ENCODE measurements around the gene RABGAP1L. TPM values are rescaled to one million over a fixed set of nuclear protein-coding genes. Genes with fewer than 3 reads are reported as not detected.

Gene RABGAP1L
- total and polyA plus RNA-seq, 10 of the 15 experiments (the other 5 are each of a cell fraction or from before 2014, with no cell fraction given): 5.8 to 194 (median 113) TPM

DNA sequence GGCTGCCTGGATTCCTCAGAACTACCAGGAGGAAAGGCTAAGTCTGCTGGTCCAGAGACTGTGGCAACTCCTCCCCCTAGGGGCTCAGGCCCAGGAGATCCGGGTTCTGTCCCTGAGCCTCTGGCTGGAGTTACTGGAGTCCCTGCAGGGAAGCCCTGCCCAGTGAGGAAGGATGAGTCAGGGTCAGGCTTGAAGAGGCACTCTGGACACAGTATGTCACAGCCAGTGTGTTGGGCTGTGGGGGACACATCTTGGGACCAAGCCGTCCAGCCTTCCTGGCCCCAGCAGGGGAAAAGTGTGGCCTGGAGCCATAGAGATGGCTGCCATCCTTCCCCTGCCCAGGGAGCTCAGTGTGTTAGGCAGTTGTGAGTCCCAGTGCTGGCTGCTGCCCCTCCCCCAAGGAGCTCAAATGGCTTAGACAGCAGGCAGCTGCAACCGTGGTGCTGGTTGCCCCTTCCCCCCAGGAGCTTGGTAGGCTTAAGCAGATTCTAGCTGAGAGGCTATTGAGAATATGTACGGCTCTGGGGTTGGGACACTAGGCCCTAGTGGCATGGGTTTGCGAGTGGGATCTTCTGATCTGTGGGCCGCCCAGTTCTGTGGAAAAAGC is 28.2 kb upstream of the RABGAP1L start:
- CTCF ChIA-PET: no interaction called here
- SMC1A ChIA-PET (ENCODE audit: uncharacterized antibody, unreplicated experiment): no interaction called here
- no TSS peak for BruUV-seq (replicated peaks)
- FAIRE-seq: no peak
- no peak for ATAC-seq
- POLR2A ChIA-PET: no interaction called here
- Histone ChIP-seq H3K4me3 (no peak overlapping the region), H3K4me2 (ENCODE audit: control insufficient read depth, insufficient read depth) (no peak overlapping the region), H3K9ac (ENCODE audit: control insufficient read depth, insufficient read depth, low read length) (no peak overlapping the region), H3K27ac (ENCODE audit: control insufficient read depth, insufficient read depth) (no peak overlapping the region), H3K9me3 (replicated peaks; ENCODE audit: control insufficient read depth, insufficient read depth, low read length) (no peaks in the 10 kb centered on the region), H3K27me3 (replicated peaks in 1 of 2; ENCODE audit: control insufficient read depth in 2 of 2, insufficient read depth in 2 of 2, low read length in 1 of 2) (no peaks in the 10 kb centered on the region), H2AFZ (ENCODE audit: control insufficient read depth, low read depth, low read length) (no peak overlapping the region), H3K4me1 (ENCODE audit: control insufficient read depth, insufficient read depth, low read length) (peaks cover 3% of the 10 kb centered on the region; the same call in 1 of the 2 replicates), H3K79me2 (ENCODE audit: control insufficient read depth, insufficient read depth, low read length) (no peaks in the 10 kb centered on the region), H4K20me1 (ENCODE audit: control insufficient read depth, insufficient read depth) (no peaks in the 10 kb centered on the region), H3K36me3 (ENCODE audit: control insufficient read depth in 2 of 2, insufficient read depth in 2 of 2, low read length in 1 of 2) (no peaks in the 10 kb centered on the region)
- 97% methylated on average over 6 of the region's 6 CpGs for WGBS (ENCODE audit: insufficient coverage, insufficient replicate concordance, low lambda C conversion rate, missing lambda C conversion rate)
- RAD21 ChIA-PET (ENCODE audit: unreplicated experiment): no interaction called here
- in situ Hi-C loops (cut with MboI): no loop called here
- DNase-seq (ENCODE audit: low read depth, low spot score): no peak
- no peak for TF ChIP-seq NRF1 (conservative IDR thresholded peaks at IDR 0.05; ENCODE audit: low read depth, low read length)
- no peak for TF ChIP-seq CREB1 (IDR thresholded peaks at IDR 0.05; ENCODE audit: low read depth)
- TF ChIP-seq TCF3 (IDR thresholded peaks at IDR 0.05; ENCODE audit: borderline replicate concordance, insufficient read depth, low read depth, low read length): no peak
- no peak for TF ChIP-seq SREBF1 (IDR thresholded peaks at IDR 0.05; ENCODE audit: low read length)
- TF ChIP-seq, protein P1, sequence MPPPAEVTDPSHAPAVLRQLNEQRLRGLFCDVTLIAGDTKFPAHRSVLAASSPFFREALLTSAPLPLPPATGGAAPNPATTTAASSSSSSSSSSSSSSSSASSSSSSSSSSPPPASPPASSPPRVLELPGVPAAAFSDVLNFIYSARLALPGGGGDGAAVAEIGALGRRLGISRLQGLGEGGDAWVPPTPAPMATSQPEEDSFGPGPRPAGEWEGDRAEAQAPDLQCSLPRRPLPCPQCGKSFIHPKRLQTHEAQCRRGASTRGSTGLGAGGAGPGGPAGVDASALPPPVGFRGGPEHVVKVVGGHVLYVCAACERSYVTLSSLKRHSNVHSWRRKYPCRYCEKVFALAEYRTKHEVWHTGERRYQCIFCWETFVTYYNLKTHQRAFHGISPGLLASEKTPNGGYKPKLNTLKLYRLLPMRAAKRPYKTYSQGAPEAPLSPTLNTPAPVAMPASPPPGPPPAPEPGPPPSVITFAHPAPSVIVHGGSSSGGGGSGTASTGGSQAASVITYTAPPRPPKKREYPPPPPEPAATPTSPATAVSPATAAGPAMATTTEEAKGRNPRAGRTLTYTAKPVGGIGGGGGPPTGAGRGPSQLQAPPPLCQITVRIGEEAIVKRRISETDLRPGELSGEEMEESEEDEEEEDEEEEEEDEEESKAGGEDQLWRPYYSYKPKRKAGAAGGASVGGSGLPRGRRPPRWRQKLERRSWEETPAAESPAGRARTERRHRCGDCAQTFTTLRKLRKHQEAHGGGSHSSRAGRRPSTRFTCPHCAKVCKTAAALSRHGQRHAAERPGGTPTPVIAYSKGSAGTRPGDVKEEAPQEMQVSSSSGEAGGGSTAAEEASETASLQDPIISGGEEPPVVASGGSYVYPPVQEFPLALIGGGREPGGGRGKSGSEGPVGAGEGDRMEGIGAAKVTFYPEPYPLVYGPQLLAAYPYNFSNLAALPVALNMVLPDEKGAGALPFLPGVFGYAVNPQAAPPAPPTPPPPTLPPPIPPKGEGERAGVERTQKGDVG (CRISPR knock-in tag; IDR thresholded peaks at IDR 0.05): no peak
- no peak for TF ChIP-seq RELA (IDR thresholded peaks at IDR 0.05; ENCODE audit: borderline replicate concordance, partially characterized antibody)
- no peak for TF ChIP-seq SMC3 (IDR thresholded peaks at IDR 0.05; ENCODE audit: borderline replicate concordance, low read length)
- TF ChIP-seq, protein P2, sequence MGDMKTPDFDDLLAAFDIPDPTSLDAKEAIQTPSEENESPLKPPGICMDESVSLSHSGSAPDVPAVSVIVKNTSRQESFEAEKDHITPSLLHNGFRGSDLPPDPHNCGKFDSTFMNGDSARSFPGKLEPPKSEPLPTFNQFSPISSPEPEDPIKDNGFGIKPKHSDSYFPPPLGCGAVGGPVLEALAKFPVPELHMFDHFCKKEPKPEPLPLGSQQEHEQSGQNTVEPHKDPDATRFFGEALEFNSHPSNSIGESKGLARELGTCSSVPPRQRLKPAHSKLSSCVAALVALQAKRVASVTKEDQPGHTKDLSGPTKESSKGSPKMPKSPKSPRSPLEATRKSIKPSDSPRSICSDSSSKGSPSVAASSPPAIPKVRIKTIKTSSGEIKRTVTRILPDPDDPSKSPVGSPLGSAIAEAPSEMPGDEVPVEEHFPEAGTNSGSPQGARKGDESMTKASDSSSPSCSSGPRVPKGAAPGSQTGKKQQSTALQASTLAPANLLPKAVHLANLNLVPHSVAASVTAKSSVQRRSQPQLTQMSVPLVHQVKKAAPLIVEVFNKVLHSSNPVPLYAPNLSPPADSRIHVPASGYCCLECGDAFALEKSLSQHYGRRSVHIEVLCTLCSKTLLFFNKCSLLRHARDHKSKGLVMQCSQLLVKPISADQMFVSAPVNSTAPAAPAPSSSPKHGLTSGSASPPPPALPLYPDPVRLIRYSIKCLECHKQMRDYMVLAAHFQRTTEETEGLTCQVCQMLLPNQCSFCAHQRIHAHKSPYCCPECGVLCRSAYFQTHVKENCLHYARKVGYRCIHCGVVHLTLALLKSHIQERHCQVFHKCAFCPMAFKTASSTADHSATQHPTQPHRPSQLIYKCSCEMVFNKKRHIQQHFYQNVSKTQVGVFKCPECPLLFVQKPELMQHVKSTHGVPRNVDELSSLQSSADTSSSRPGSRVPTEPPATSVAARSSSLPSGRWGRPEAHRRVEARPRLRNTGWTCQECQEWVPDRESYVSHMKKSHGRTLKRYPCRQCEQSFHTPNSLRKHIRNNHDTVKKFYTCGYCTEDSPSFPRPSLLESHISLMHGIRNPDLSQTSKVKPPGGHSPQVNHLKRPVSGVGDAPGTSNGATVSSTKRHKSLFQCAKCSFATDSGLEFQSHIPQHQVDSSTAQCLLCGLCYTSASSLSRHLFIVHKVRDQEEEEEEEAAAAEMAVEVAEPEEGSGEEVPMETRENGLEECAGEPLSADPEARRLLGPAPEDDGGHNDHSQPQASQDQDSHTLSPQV (IDR thresholded peaks at IDR 0.05): no peak
- no peak for TF ChIP-seq ATF7 (IDR thresholded peaks at IDR 0.05; ENCODE audit: low read depth)
- no peak for TF ChIP-seq BRCA1 (IDR thresholded peaks at IDR 0.05; ENCODE audit: low read depth, low read length)
- no peak for TF ChIP-seq NBN (IDR thresholded peaks at IDR 0.05)
- TF ChIP-seq TBL1XR1 (IDR thresholded peaks at IDR 0.05; ENCODE audit: low read depth, low read length): no peak
- no peak for TF ChIP-seq DPF2 (IDR thresholded peaks at IDR 0.05)
- TF ChIP-seq CREM (IDR thresholded peaks at IDR 0.05; ENCODE audit: low read depth): no peak
- no peak for TF ChIP-seq HDAC6 (IDR thresholded peaks at IDR 0.05; ENCODE audit: unreplicated experiment)
- intact Hi-C loops (cut with micrococcal nuclease; ENCODE audit: unreplicated experiment): no loop called here

Data from GM12878 (cell line).